CD4-positive, alpha-beta T cell (primary cell): Measurements from ENCODE around the gene CGB2. TPM values are rescaled to one million over a fixed set of nuclear protein-coding genes. Genes with fewer than 3 reads are reported as not detected.

Source experiments
- ATAC-seq: fragments of 200-7000 bp; cut with Tn5 transposase; one replicate; pipeline ENCODE4 v1.10.0; 2022; ENCODE audit warnings: mild to moderate bottlenecking; ENCODE audit not compliant: poor library complexity
- CTCF ChIA-PET: fragments of 350-600 bp; sonication (Branson Sonifier 250); formaldehyde crosslinking; loops from one replicate; lab custom pipeline; 2021; ENCODE audit warnings: antibody characterized with exemption, inconsistent platforms; lab: Charles Lee
- POLR2A ChIA-PET: fragments of 350-600 bp; sonication (Branson Sonifier 250); formaldehyde crosslinking; loops from one replicate; lab custom pipeline; 2021; ENCODE audit warnings: antibody characterized with exemption, inconsistent platforms; lab: Charles Lee
- DNase-seq, 14 experiments: peaks; one replicate each; pipeline ENCODE4 v3.0.0-alpha.2; 2013 to 2020; ENCODE audit warnings: mixed read lengths in 2 of 14
- H3K27ac ChIP-seq, 2 donors: one replicate each; pipeline versions ENCODE4 v1.5.1 to v1.7.0; 2013; ENCODE audit warnings: low read length in 2 of 2, low read depth in 1 of 2, mild to moderate bottlenecking in 1 of 2
- H3K27me3 ChIP-seq, 2 experiments: 1 replicate in 1 of 2; 2 replicates in 1 of 2; pipeline versions ENCODE4 v1.6.1 to v1.7.0; 2013; ENCODE audit warnings: low read length in 2 of 2, control low read depth in 1 of 2, mild to moderate bottlenecking in 1 of 2, moderate library complexity in 1 of 2; ENCODE audit not compliant: insufficient read depth in 2 of 2, control insufficient read depth in 1 of 2
- H3K36me3 ChIP-seq: one replicate; pipeline ENCODE4 v1.6.1; 2013; ENCODE audit warnings: low read length, control low read depth; ENCODE audit not compliant: insufficient read depth
- H3K4me1 ChIP-seq: one replicate; pipeline ENCODE4 v1.6.1; 2013; ENCODE audit warnings: low read length, control low read depth; ENCODE audit not compliant: insufficient read depth
- H3K4me3 ChIP-seq: one replicate; pipeline ENCODE4 v1.5.1; 2013; ENCODE audit warnings: mild to moderate bottlenecking, low read length, moderate library complexity
- H3K9me3 ChIP-seq, 2 experiments: 1 replicate in 1 of 2; 2 replicates in 1 of 2; pipeline versions ENCODE4 v1.6.1 to v1.7.0; 2013; ENCODE audit warnings: low read length in 2 of 2, mild to moderate bottlenecking in 2 of 2, control low read depth in 1 of 2, moderate library complexity in 1 of 2; ENCODE audit not compliant: control insufficient read depth in 1 of 2, insufficient read depth in 1 of 2
- H3K27ac Mint-ChIP-seq: one replicate; pipeline ENCODE4 v1.8.0; 2020; ENCODE audit warnings: mixed read lengths
- H3K27me3 Mint-ChIP-seq: one replicate; pipeline ENCODE4 v1.8.0; 2021; ENCODE audit warnings: mixed read lengths
- H3K36me3 Mint-ChIP-seq: one replicate; pipeline ENCODE4 v1.8.0; 2021; ENCODE audit warnings: low read depth, mixed read lengths
- H3K4me1 Mint-ChIP-seq: one replicate; pipeline ENCODE4 v1.8.0; 2021; ENCODE audit warnings: low read depth, mixed read lengths
- H3K4me3 Mint-ChIP-seq: one replicate; pipeline ENCODE4 v1.8.0; 2020; ENCODE audit warnings: mild to moderate bottlenecking, mixed read lengths
- H3K9me3 Mint-ChIP-seq: one replicate; pipeline ENCODE4 v1.8.0; 2020; ENCODE audit warnings: mixed read lengths
- CTCF ChIP-seq: fragments of 200-600 bp; IDR thresholded peaks from one replicate; pipeline ENCODE4 v1.8.0; 2022; ENCODE audit warnings: antibody characterized with exemption, mild to moderate bottlenecking
- intact Hi-C, 2 experiments: fragments of 100-400 bp; cut with DNase I in 1 of 2; cut with micrococcal nuclease in 1 of 2; formaldehyde crosslinking; loops; one replicate each; pipeline versions ENCODE4 v1.15.1 to v1.9.0; 2023 to 2025; cut with DNase I, micrococcal nuclease
- total RNA-seq, 174 experiments: library from RNA in 2 of 174; stranded (reverse) in 2 of 174; gene quantifications; one replicate each; pipeline ENCODE4 v1.2.3 and lab custom pipeline; 2021 to 2026

Gene CGB2
- total RNA-seq, 2 experiments from 2014 or later = not detected

- no peaks in the 10 kb centered on the region for H3K27me3 Mint-ChIP-seq
- Histone ChIP-seq H3K4me1 (peaks cover 13% of the 10 kb centered on the region), H3K27ac (no peak overlapping the region), H3K36me3 (peaks cover 17% of the 10 kb centered on the region), H3K27me3 (no peaks in the 10 kb centered on the region), H3K9me3 (no peaks in the 10 kb centered on the region), H3K4me3 (no peak overlapping the region)
- ATAC-seq = peak; percentile 94
- peaks cover 27% of the 10 kb centered on the region for H3K36me3 Mint-ChIP-seq
- no peaks in the 10 kb centered on the region for H3K9me3 Mint-ChIP-seq
- peak; percentile 63 for TF ChIP-seq CTCF
- no peak overlapping the region for H3K27ac Mint-ChIP-seq
- POLR2A ChIA-PET = interaction anchor here (1.0 to 1.1 kb wide), 2 partner anchors 18 to 29 kb away, joined by 3 to 4 read pairs; no protein-coding TSS in a partner anchor
- intact Hi-C loops = loop anchor here (1.0 to 10.0 kb wide), 6 partner anchors 83 to 635 kb away; partner anchors contain the start of genes SLC17A7 (in 1 of the 2), SYNGR4 (in 1 of the 2) and TMEM143 (in 1 of the 2)
- DNase-seq = peak; percentile 61 to 82 (median 68)
- CTCF ChIA-PET = interaction anchor here (0.6 to 1.5 kb wide), 13 partner anchors 12 to 480 kb away, joined by 3 to 7 read pairs (median 3); a partner anchor contains a TSS
- peaks cover 24% of the 10 kb centered on the region for H3K4me1 Mint-ChIP-seq
- no peak overlapping the region for H3K4me3 Mint-ChIP-seq
Observed at GRCh38 chr19:48999481-49000325, 32.0 kb upstream of the CGB2 start.

DNA sequence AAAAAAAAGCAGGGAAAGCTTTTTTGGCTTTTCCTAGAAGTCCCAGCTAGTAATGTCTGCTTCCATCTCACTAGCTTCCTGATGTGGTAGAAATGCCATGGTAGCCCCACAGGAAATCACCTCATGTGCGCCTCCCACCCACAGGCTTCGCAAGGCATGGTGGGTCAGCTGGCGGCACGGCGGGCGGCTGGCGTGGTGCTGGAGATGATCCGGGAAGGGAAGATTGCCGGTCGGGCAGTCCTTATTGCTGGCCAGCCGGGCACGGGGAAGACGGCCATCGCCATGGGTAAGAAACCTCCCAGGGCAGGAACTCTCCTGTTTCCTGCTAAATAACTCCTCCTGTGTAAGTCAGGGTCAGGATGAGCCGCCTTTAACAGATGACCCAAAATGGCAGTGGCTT, 27.6 kb upstream of the CGB2 start:
- no peaks in the 10 kb centered on the region for H3K9me3 ChIP-seq
- Mint-ChIP-seq H3K27ac (no peak overlapping the region), H3K36me3 (peaks cover 54% of the 10 kb centered on the region), H3K27me3 (no peaks in the 10 kb centered on the region), H3K9me3 (no peaks in the 10 kb centered on the region), H3K4me1 (peaks cover 6% of the 10 kb centered on the region), H3K4me3 (no peak overlapping the region)
- peaks cover 5% of the 10 kb centered on the region for H3K4me1 ChIP-seq
- ChIA-PET POLR2A (no interaction called here), CTCF (interaction anchor here (0.6 kb wide), 1 partner anchor 157 kb away, joined by 4 read pairs; no protein-coding TSS in a partner anchor)
- no peak overlapping the region for H3K27ac ChIP-seq
- ATAC-seq = no peak
- H3K36me3 ChIP-seq = peaks cover 42% of the 10 kb centered on the region
- intact Hi-C loops = no loop called here
- H3K4me3 ChIP-seq = no peak overlapping the region
- no peak for DNase-seq
- no peaks in the 10 kb centered on the region for H3K27me3 ChIP-seq
- TF ChIP-seq CTCF = no peak

- ATAC-seq (no peak), DNase-seq (no peak)
- Mint-ChIP-seq H3K27ac (no peak overlapping the region), H3K9me3 (no peaks in the 10 kb centered on the region), H3K27me3 (no peaks in the 10 kb centered on the region), H3K36me3 (peaks cover 59% of the 10 kb centered on the region), H3K4me3 (no peak overlapping the region), H3K4me1 (no peaks in the 10 kb centered on the region)
- Histone ChIP-seq H3K27me3 (no peaks in the 10 kb centered on the region), H3K4me3 (no peak overlapping the region), H3K27ac (no peak overlapping the region), H3K4me1 (no peaks in the 10 kb centered on the region), H3K36me3 (peaks cover 49% of the 10 kb centered on the region), H3K9me3 (no peaks in the 10 kb centered on the region)
- intact Hi-C loops = no loop called here
- CTCF ChIA-PET = no interaction called here
- POLR2A ChIA-PET = no interaction called here
- TF ChIP-seq CTCF = no peak
Observed at GRCh38 chr19:49004964-49005614, 26.6 kb upstream of the CGB2 start.
